Effector memory CD4-positive, alpha-beta T cell (primary cell): Measurements from ENCODE around the gene ZNF878.
A peak's percentile ranks its signal among the peaks of the same experiment; 100 is the strongest.
"Not testable (repeated sequence)": the region's sequence is repeated elsewhere in the genome, so short reads cannot be mapped to it uniquely, and the experiment has no call there.

Experiments
- DNase-seq, 3 donors: peaks; one replicate each; pipeline ENCODE4 v3.0.0-alpha.2; 2020
- H3K27ac ChIP-seq: 2 replicates; pipeline ENCODE4 v1.7.0; 2013; ENCODE audit warnings: mild to moderate bottlenecking, low read length, moderate library complexity; ENCODE audit not compliant: insufficient read depth, poor library complexity, severe bottlenecking
- H3K27me3 ChIP-seq: replicated peaks from 2 replicates; pipeline ENCODE4 v1.7.0; 2013; ENCODE audit warnings: mild to moderate bottlenecking, low read length; ENCODE audit not compliant: insufficient read depth, control insufficient read depth, poor library complexity, severe bottlenecking
- H3K36me3 ChIP-seq: 2 replicates; pipeline ENCODE4 v1.7.0; 2013; ENCODE audit warnings: mild to moderate bottlenecking, low read length, moderate library complexity; ENCODE audit not compliant: control insufficient read depth, insufficient read depth
- H3K4me1 ChIP-seq: 2 replicates; pipeline ENCODE4 v1.7.0; 2013; ENCODE audit warnings: low read length, mild to moderate bottlenecking; ENCODE audit not compliant: control insufficient read depth, insufficient read depth, poor library complexity, severe bottlenecking
- H3K4me3 ChIP-seq: 2 replicates; pipeline ENCODE4 v1.7.0; 2013; ENCODE audit warnings: low read length, low read depth, mild to moderate bottlenecking; ENCODE audit not compliant: insufficient read depth, poor library complexity, severe bottlenecking
- H3K9me3 ChIP-seq: 2 replicates; pipeline ENCODE4 v1.7.0; 2013; ENCODE audit warnings: mild to moderate bottlenecking, low read length, moderate library complexity; ENCODE audit not compliant: control insufficient read depth

ZNF878 gene

GRCh38 chr19:12077375-12077774 is 24.6 kb upstream of the ZNF878 start:
- H3K4me1 ChIP-seq = no peaks in the 10 kb centered on the region
- H3K4me3 ChIP-seq = no peak overlapping the region
- no peaks in the 10 kb centered on the region for H3K27me3 ChIP-seq
- peaks cover 31% of the 10 kb centered on the region for H3K36me3 ChIP-seq
- H3K9me3 ChIP-seq = peaks cover 63% of the 10 kb centered on the region
- DNase-seq = no peak
- H3K27ac ChIP-seq = no peak overlapping the region

- not testable (repeated sequence) for H3K27ac ChIP-seq, H3K4me3 ChIP-seq, DNase-seq, H3K4me1 ChIP-seq, H3K27me3 ChIP-seq
- Histone ChIP-seq H3K36me3 (peaks cover 31% of the 10 kb centered on the region), H3K9me3 (peaks cover 63% of the 10 kb centered on the region)
Measured at GRCh38 chr19:12076331-12076730, 23.6 kb upstream of the ZNF878 start.

GRCh38 chr19:12075538-12076139 is 22.9 kb upstream of the ZNF878 start:
- Histone ChIP-seq H3K9me3 (peaks cover 63% of the 10 kb centered on the region), H3K27ac (no peak overlapping the region)

GRCh38 chr19:12064590-12065538 is 12.1 kb upstream of the ZNF878 start, which contains the start of gene ZNF844:
Gene ZNF844 (plus strand): TSS chr19:12064731. CDS start chr19:12064874, 143 bp downstream.
- Histone ChIP-seq H3K9me3 (no peaks in the 10 kb centered on the region), H3K4me1 (peaks cover 6% of the 10 kb centered on the region), H3K27me3 (no peaks in the 10 kb centered on the region), H3K4me3 (peak within 1 kb of the TSS; percentile 88), H3K36me3 (no peaks in the 10 kb centered on the region), H3K27ac (peak within 1 kb of the TSS; percentile 61)
- DNase-seq = peak; percentile 13 to 54 (median 25)

More at GRCh38 chr19:12075538-12076139, 22.9 kb upstream of the ZNF878 start:
- no peak for DNase-seq
- H3K4me3 ChIP-seq = no peak overlapping the region
- no peaks in the 10 kb centered on the region for H3K4me1 ChIP-seq
- H3K36me3 ChIP-seq = peaks cover 31% of the 10 kb centered on the region
- no peaks in the 10 kb centered on the region for H3K27me3 ChIP-seq

- peaks cover 8% of the 10 kb centered on the region for H3K4me1 ChIP-seq
- H3K4me3 ChIP-seq = no peak overlapping the region
- H3K9me3 ChIP-seq = no peaks in the 10 kb centered on the region
- H3K36me3 ChIP-seq = no peaks in the 10 kb centered on the region
- no peak for DNase-seq
- no peak overlapping the region for H3K27ac ChIP-seq
- no peaks in the 10 kb centered on the region for H3K27me3 ChIP-seq
Measured at GRCh38 chr19:12055784-12056183, 3.0 kb upstream of the ZNF878 start.

- Histone ChIP-seq H3K4me1 (peaks cover 8% of the 10 kb centered on the region), H3K27me3 (no peaks in the 10 kb centered on the region), H3K27ac (no peak overlapping the region), H3K36me3 (no peaks in the 10 kb centered on the region), H3K9me3 (no peaks in the 10 kb centered on the region), H3K4me3 (peak overlapping the region; percentile 66)
- no peak for DNase-seq
Measured at GRCh38 chr19:12052091-12052496, 667 bp downstream of the ZNF878 start.

GRCh38 chr19:12047868-12048267 is 4.9 kb downstream of the ZNF878 start:
- Histone ChIP-seq H3K9me3 (peaks cover 11% of the 10 kb centered on the region), H3K27ac (no peak overlapping the region), H3K4me1 (peaks cover 8% of the 10 kb centered on the region), H3K36me3 (no peaks in the 10 kb centered on the region), H3K4me3 (no peak overlapping the region), H3K27me3 (no peaks in the 10 kb centered on the region)
- no peak for DNase-seq

- Histone ChIP-seq H3K36me3 (no peaks in the 10 kb centered on the region), H3K4me3 (no peak overlapping the region), H3K27me3 (no peaks in the 10 kb centered on the region), H3K4me1 (no peaks in the 10 kb centered on the region), H3K9me3 (peaks cover 16% of the 10 kb centered on the region), H3K27ac (no peak overlapping the region)
- DNase-seq = no peak
Measured at GRCh38 chr19:12043752-12044422, 8.9 kb downstream of the ZNF878 start.

- Histone ChIP-seq H3K9me3 (peaks cover 16% of the 10 kb centered on the region), H3K27me3 (no peaks in the 10 kb centered on the region), H3K27ac (no peak overlapping the region), H3K4me3 (no peak overlapping the region), H3K36me3 (no peaks in the 10 kb centered on the region), H3K4me1 (no peaks in the 10 kb centered on the region)
- DNase-seq = no peak
Measured at GRCh38 chr19:12042893-12043292, 9.9 kb downstream of the ZNF878 start.
